Transverse colon (tissue), 4 donors: ENCODE measurements around the gene RNASE12. TPM values are rescaled to one million over a fixed set of nuclear protein-coding genes. Genes with fewer than 3 reads are reported as not detected.

Source experiments
- DNase-seq: peaks from one replicate; pipeline ENCODE4 v3.0.0-alpha.2; 2019
- H3K27ac ChIP-seq, 4 donors: fragments of 200-600 bp; sonication (generic); 2 replicates each; pipeline ENCODE4 v1.5.1; 2016 to 2018; ENCODE audit warnings: inconsistent platforms in 4 of 4
- H3K27me3 ChIP-seq: fragments of 200-600 bp; sonication (generic); 2 replicates; pipeline ENCODE4 v1.5.1; 2017; ENCODE audit warnings: inconsistent platforms
- H3K36me3 ChIP-seq, 4 donors: fragments of 200-600 bp; sonication (generic); 2 replicates each; pipeline ENCODE4 v1.5.1; 2017 to 2019; ENCODE audit warnings: inconsistent platforms in 4 of 4
- H3K4me1 ChIP-seq, 4 donors: fragments of 200-600 bp; sonication (generic); 2 replicates each; pipeline ENCODE4 v1.5.1; 2017 to 2020; ENCODE audit warnings: inconsistent platforms in 4 of 4
- H3K4me3 ChIP-seq, 4 donors: fragments of 200-600 bp; sonication (generic); 1 replicate in 1 of 4; 2 replicates in 3 of 4; pipeline versions ENCODE4 v1.5.1 to v1.6.1; 2017 to 2019; ENCODE audit warnings: inconsistent platforms in 4 of 4
- H3K9me3 ChIP-seq, 2 donors: fragments of 200-600 bp; sonication (generic); 2 replicates each; pipeline ENCODE4 v1.5.1; 2017 to 2019; ENCODE audit warnings: inconsistent platforms in 2 of 2
- EP300 ChIP-seq: sonication (generic); formaldehyde crosslinking; IDR thresholded peaks from one replicate; pipeline ENCODE4 v1.6.1; 2017; ENCODE audit warnings: antibody characterized with exemption, low read depth
- POLR2A ChIP-seq: fragments of 450-650 bp; IDR thresholded peaks from one replicate; pipeline ENCODE4 v1.6.1; 2016; ENCODE audit warnings: antibody characterized with exemption, mild to moderate bottlenecking, moderate library complexity
- POLR2AphosphoS5 ChIP-seq, 3 donors: sonication (generic); formaldehyde crosslinking; IDR thresholded peaks; one replicate each; pipeline ENCODE4 v1.6.1; 2016; ENCODE audit warnings: antibody characterized with exemption in 3 of 3
- WGBS, 2 donors: methylation state at CpG; one replicate each; pipeline ENCODE4 v1.1.5; 2018; ENCODE audit warnings: low coverage in 1 of 2; 5-methylcytosine and 5-hydroxymethylcytosine counted together
- in situ Hi-C, 4 donors: fragments of 200-750 bp; cut with MboI; loops; one replicate each; pipeline versions ENCODE4 v1.15.0 to v1.15.1; 2017; ENCODE audit warnings: low sequenced_read_pairs in 3 of 4, low pct_ligation_motif_present in 1 of 4, low pct_unique_long_range_greater_than_20kb in 1 of 4
- intact Hi-C: fragments of 100-400 bp; cut with DNase I; formaldehyde crosslinking; loops from one replicate; pipeline ENCODE4 v1.15.1; 2023; ENCODE audit warnings: low total_unique reads
- total RNA-seq, 4 donors: library from RNA; depleted of rRNA; stranded (reverse); fragments of >200 nt; gene quantifications; one replicate each; pipeline ENCODE4 v1.1.0, GENCODE V29; 2016
- TF ChIP-seq, protein P1 (sequence below), 5 experiments: fragments of 200-600 bp in 3 of 5; fragments of 450-650 bp in 2 of 5; sonication (generic) in 3 of 5; IDR thresholded peaks; 1 replicate in 2 of 5; 2 replicates in 3 of 5; pipeline ENCODE4 v1.5.1; 2016 to 2017; ENCODE audit warnings: antibody characterized with exemption in 5 of 5, inconsistent platforms in 3 of 5, mild to moderate bottlenecking in 2 of 5, moderate library complexity in 1 of 5

RNASE12 gene
- total RNA-seq, 4 donors from 2014 or later, result not detected

DNA sequence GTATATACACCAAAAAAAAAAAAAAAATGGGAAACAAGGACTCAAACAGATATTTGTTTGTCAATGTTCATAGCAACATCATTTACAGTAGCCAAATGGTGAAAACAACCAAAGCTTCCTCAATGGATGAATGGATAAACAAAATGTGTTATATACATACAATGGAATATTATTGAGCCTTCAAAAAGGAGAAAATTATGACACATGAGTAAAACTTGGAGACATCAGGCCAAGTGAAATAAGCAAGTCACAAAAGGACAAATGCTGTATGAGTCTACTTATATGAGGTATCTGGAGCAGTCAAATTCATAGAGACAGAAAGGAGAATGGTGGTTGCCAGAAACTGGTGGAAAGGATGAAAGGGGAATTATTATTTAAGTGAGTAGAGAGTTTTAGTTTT lies 38.2 kb downstream of the RNASE12 start:
- Histone ChIP-seq H3K27me3 (no peaks in the 10 kb centered on the region), H3K27ac (no peak overlapping the region), H3K9me3 (no peaks in the 10 kb centered on the region), H3K4me1 (no peaks in the 10 kb centered on the region), H3K4me3 (no peak overlapping the region), H3K36me3 (no peaks in the 10 kb centered on the region)
- TF ChIP-seq POLR2A (no peak), EP300 (no peak), POLR2AphosphoS5 (IDR thresholded peaks at IDR 0.05) (no peak)
- TF ChIP-seq, protein P1, sequence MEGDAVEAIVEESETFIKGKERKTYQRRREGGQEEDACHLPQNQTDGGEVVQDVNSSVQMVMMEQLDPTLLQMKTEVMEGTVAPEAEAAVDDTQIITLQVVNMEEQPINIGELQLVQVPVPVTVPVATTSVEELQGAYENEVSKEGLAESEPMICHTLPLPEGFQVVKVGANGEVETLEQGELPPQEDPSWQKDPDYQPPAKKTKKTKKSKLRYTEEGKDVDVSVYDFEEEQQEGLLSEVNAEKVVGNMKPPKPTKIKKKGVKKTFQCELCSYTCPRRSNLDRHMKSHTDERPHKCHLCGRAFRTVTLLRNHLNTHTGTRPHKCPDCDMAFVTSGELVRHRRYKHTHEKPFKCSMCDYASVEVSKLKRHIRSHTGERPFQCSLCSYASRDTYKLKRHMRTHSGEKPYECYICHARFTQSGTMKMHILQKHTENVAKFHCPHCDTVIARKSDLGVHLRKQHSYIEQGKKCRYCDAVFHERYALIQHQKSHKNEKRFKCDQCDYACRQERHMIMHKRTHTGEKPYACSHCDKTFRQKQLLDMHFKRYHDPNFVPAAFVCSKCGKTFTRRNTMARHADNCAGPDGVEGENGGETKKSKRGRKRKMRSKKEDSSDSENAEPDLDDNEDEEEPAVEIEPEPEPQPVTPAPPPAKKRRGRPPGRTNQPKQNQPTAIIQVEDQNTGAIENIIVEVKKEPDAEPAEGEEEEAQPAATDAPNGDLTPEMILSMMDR (IDR thresholded peaks at IDR 0.05), result no peak
- in situ Hi-C loops, result no loop called here
- DNase-seq, result no peak
- intact Hi-C loops, result no loop called here

DNA sequence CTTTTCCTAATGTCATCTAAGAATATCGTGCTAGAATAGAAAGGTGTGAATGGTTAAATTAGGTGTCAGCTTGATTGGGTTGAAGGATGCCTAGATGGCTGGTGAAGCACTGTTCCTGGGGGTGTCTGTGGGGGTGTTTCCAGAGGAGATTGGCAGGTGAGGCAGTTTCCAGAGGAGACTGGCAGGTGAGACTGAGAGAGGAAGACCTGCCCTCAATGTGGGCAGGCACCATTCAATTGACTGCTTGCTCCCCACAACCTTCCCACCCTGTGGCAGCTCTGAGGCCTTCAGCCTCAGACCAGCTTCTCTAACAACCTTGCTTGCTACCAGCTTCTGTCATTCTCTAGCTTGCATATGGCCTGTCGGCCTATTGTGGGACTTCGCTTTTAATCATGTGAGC lies 39.6 kb downstream of the RNASE12 start:
- no peaks in the 10 kb centered on the region for H3K4me1 ChIP-seq
- intact Hi-C loops (no loop called here), in situ Hi-C loops (no loop called here)
- H3K36me3 ChIP-seq, result no peaks in the 10 kb centered on the region
- no peak for DNase-seq
- H3K4me3 ChIP-seq, result no peak overlapping the region
- no peak overlapping the region for H3K27ac ChIP-seq
- no peaks in the 10 kb centered on the region for H3K9me3 ChIP-seq
- no peak for TF ChIP-seq POLR2A
- WGBS, 2 donors, result 88 to 90% methylated on average over 3 of the region's 3 CpGs
- no peaks in the 10 kb centered on the region for H3K27me3 ChIP-seq

DNA sequence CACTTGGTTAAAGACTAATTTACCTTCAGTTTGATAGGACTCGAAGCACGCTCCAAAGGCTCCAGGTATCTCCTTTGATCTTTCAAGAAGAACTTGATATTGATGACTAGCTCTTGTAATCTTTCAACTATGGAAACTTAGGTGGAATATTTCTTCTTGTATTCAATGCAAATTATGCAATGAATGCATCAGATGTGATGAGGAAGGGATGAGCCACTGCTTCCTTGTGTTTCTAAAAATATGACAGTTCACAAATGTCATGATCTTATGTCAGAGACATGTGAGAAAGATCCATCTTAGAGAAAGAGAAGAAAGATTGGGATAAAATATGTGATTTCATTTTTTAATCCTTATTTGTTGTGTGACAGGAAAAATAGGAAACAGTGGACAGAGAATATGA lies 40.2 kb downstream of the RNASE12 start:
- WGBS, 2 donors, result 89 to 90% methylated on average over 2 of the region's 2 CpGs
- H3K27me3 ChIP-seq, result no peaks in the 10 kb centered on the region
- intact Hi-C loops (no loop called here), in situ Hi-C loops (no loop called here)
- H3K9me3 ChIP-seq, result no peaks in the 10 kb centered on the region
- no peak overlapping the region for H3K4me3 ChIP-seq
- no peak for DNase-seq
- TF ChIP-seq POLR2AphosphoS5 (IDR thresholded peaks at IDR 0.05), result no peak
- no peak for TF ChIP-seq EP300
- TF ChIP-seq POLR2A, result no peak
- TF ChIP-seq, protein P1 (IDR thresholded peaks at IDR 0.05), result no peak
- no peaks in the 10 kb centered on the region for H3K4me1 ChIP-seq
- H3K36me3 ChIP-seq, result no peaks in the 10 kb centered on the region
- H3K27ac ChIP-seq, result no peak overlapping the region

DNA sequence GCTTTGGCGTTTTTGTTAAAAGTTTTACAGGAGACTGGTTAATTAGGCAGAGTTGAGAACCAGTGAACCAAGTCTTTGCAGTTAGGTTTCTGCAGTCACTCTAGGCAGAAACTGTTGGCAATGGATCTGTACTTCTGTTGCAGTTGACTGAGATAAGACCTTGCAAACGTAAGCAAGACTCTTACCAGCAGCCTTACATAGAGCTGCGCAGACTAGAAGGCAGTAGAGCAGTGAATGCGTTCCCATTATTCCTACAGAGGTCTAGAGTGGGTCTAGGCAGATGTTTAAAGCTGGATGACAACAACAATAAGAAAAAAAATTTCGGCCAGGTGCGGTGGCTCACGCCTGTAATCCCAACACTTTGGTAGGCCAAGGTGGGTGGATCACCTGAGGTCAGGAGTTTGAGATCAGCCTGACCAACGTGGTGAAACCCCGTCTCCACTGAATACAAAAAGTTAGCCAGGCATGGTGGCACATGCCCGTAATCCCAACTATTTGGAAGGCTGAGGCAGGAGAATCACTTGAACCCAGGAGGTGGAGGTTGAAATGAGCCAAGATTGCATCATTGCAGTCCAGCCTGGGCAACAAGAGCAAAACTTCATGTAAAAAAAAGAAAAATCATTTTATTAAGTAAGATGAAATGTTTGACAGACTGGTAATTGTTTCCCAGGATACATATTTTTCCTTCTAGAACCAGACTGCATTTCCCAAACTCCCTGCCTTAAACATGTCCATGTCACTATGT lies 42.6 kb downstream of the RNASE12 start:
- in situ Hi-C loops (loop anchor here in 1 of 4 donors (10.0 kb wide), 1 partner anchor 46 kb away; the partner anchor contains the start of gene RNASE12), intact Hi-C loops (no loop called here)
- Histone ChIP-seq H3K36me3 (no peaks in the 10 kb centered on the region), H3K27me3 (no peaks in the 10 kb centered on the region), H3K9me3 (no peaks in the 10 kb centered on the region), H3K4me1 (no peaks in the 10 kb centered on the region), H3K27ac (no peak overlapping the region), H3K4me3 (no peak overlapping the region)
- DNase-seq, result no peak
- TF ChIP-seq, protein P1 (IDR thresholded peaks at IDR 0.05), result no peak
- TF ChIP-seq EP300 (no peak), POLR2AphosphoS5 (IDR thresholded peaks at IDR 0.05) (no peak), POLR2A (no peak)
- WGBS, 2 donors, result 93 to 96% methylated on average over 9 to 10 of the region's 10 CpGs

DNA sequence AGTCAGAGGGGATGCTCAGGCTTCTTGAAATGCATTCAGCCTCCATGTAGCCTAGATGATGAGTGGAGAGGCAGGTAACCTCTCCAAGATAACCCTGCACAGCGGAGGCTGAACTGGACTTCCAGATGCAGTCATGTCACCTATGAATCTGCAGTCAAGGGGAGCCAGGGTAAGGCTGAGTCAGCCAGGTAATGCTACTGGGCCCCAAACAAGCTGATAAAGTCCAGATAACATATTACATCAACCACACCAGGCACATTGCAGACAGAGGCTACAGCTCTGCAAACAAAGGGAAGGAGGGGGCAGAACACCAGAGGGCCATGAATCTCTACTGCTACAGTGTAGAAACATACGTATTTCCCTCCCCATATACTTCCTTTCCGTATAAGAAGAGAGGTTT lies 44.3 kb downstream of the RNASE12 start:
- Histone ChIP-seq H3K27me3 (no peaks in the 10 kb centered on the region), H3K27ac (no peak overlapping the region), H3K4me1 (no peaks in the 10 kb centered on the region), H3K4me3 (no peak overlapping the region), H3K36me3 (no peaks in the 10 kb centered on the region), H3K9me3 (no peaks in the 10 kb centered on the region)
- intact Hi-C loops, result no loop called here
- WGBS, 2 donors, result 44% methylated on average over 3 of the region's 3 CpGs; no CpG with 5 or more reads in 1 of the 2 donors
- TF ChIP-seq POLR2AphosphoS5 (IDR thresholded peaks at IDR 0.05) (no peak), POLR2A (no peak), EP300 (no peak)
- TF ChIP-seq, protein P1 (IDR thresholded peaks at IDR 0.05), result no peak
- DNase-seq, result no peak
- in situ Hi-C loops, result loop anchor here in 1 of 4 donors (10.0 kb wide), 1 partner anchor 48 kb away; the partner anchor contains the start of gene RNASE12
